ENCODE measurements around the gene ZNF385D.

Gene ZNF385D

DNA sequence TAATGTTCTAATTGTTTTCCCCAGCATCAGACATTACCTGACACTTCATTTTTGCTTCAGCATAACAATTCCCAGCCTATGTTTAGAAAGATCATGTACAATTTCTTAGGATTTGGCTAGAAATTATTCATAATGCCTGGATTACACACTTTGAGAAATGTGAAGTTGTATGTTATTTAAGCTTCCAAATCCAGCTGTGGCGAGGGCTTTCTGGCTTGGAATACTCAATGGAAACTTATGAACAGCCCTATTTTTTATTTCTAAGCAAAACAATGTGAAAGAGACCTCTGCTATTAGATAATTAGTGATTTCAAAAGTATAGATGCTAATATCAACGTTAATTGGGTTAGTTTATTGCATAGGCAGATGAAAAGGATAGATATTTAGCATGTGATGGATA is 341.6 kb downstream of the ZNF385D start:
- no peaks in the 10 kb centered on the region for H3K27me3 ChIP-seq (replicated peaks; ENCODE audit: control insufficient read depth, insufficient read depth, low read length)
- TF ChIP-seq, protein P1, sequence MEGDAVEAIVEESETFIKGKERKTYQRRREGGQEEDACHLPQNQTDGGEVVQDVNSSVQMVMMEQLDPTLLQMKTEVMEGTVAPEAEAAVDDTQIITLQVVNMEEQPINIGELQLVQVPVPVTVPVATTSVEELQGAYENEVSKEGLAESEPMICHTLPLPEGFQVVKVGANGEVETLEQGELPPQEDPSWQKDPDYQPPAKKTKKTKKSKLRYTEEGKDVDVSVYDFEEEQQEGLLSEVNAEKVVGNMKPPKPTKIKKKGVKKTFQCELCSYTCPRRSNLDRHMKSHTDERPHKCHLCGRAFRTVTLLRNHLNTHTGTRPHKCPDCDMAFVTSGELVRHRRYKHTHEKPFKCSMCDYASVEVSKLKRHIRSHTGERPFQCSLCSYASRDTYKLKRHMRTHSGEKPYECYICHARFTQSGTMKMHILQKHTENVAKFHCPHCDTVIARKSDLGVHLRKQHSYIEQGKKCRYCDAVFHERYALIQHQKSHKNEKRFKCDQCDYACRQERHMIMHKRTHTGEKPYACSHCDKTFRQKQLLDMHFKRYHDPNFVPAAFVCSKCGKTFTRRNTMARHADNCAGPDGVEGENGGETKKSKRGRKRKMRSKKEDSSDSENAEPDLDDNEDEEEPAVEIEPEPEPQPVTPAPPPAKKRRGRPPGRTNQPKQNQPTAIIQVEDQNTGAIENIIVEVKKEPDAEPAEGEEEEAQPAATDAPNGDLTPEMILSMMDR (IDR thresholded peaks at IDR 0.05; ENCODE audit: insufficient read depth, low read length, poor library complexity, severe bottlenecking), result no peak
- no peak for DNase-seq (ENCODE audit: extremely low read depth, insufficient read length)
- no peaks in the 10 kb centered on the region for H3K36me3 ChIP-seq (ENCODE audit: control insufficient read depth, insufficient read depth, low read length)
- no peak overlapping the region for H3K4me3 ChIP-seq (replicated peaks; ENCODE audit: low read depth, low read length)

DNA sequence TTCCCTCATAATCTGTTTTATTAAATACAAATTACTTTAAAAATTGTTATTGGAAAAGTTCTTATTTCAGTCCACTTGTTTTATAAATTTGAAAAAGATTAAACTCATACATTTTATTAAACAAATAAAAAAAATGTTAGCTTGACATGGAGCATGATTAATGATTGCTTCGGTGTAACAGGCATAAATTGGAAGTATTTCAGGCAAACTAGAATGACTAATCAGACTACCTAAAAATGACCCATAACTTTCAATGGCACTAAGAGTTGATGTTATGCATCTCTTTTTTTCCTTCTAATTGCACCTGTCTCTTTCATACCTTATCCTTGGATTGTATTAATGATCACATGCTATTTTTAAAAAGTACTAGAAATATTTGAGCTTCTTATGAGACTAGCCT is 343.3 kb downstream of the ZNF385D start:
- Histone ChIP-seq H3K4me3 (replicated peaks; ENCODE audit: low read depth, low read length) (no peak overlapping the region), H3K36me3 (ENCODE audit: control insufficient read depth, insufficient read depth, low read length) (no peaks in the 10 kb centered on the region), H3K27me3 (replicated peaks; ENCODE audit: control insufficient read depth, insufficient read depth, low read length) (no peaks in the 10 kb centered on the region)
- no peak for DNase-seq (ENCODE audit: extremely low read depth, insufficient read length)
- TF ChIP-seq, protein P1 (IDR thresholded peaks at IDR 0.05; ENCODE audit: insufficient read depth, low read length, poor library complexity, severe bottlenecking), result no peak

DNA sequence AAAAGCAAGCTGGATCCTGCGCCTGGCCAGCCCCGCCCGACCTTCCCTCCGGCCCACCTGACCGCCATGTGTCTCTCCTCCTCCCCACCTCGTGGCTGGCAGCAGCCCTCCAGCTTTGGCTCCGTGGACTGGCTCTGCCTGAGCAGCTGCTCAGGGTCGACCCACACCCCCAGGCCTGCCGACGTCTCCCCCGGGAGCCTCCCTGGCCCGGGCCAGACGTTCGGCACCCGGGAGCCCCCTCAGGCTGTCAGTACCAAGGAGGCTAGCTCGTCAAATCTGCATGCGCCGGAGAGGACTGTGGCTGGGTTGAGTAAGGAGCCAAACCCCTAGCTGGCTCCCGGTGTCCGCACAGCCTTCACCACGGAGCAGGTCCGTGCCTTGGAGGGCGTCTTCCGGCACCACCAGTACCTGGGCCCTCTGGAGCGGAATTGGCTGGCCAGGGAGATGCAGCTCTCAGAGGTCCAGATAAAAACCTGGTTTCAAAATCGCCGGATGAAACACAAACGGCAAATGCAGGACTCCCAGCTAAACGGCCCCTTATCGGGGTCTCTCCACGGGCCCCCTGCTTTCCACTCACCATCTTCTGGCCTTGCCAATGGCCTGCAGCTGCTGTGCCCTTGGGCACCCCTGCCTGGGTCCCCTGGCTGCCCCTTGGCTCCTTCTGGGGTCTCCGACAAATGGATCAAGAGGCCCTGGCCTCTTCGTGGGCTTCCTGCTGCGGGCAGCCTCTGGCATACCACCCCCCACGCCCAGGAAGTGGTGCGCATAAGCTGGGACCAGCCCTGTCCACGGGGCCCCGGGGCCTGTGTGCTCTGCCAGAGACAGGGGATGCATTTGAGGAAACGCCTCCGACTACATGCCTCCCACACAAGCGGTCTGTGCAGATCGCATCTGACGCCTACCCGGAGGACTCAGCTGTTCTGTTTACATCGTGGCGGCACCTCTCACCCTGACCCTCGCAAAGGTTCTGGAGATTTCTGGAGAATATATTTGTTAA is 345.0 kb downstream of the ZNF385D start:
- no peak overlapping the region for H3K4me3 ChIP-seq (replicated peaks; ENCODE audit: low read depth, low read length)
- H3K27me3 ChIP-seq (replicated peaks; ENCODE audit: control insufficient read depth, insufficient read depth, low read length), result no peaks in the 10 kb centered on the region
- TF ChIP-seq, protein P1 (IDR thresholded peaks at IDR 0.05; ENCODE audit: insufficient read depth, low read length, poor library complexity, severe bottlenecking), result no peak
- DNase-seq (ENCODE audit: extremely low read depth, insufficient read length), result no peak
- H3K36me3 ChIP-seq (ENCODE audit: control insufficient read depth, insufficient read depth, low read length), result no peaks in the 10 kb centered on the region

DNA sequence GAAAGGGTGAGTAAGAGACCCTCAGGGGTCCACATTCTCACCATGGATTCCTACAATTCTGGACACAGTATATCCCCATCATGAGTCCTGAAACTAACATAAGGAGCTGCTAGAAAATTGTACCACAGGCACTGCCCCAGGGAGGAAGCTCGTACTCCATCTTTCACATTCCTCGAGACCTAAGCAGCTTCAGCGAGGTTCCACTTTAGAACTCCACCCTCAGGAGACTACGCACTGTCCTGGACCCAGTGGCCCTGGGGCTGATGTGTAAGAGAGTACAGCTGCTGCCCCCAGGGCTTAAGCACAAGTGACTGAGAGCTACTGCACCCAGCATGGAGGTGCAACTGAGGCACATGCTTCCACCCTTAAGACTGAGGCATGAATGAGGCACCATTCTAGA is 352.5 kb downstream of the ZNF385D start:
- DNase-seq (ENCODE audit: extremely low read depth, insufficient read length), result no peak
- H3K36me3 ChIP-seq (ENCODE audit: control insufficient read depth, insufficient read depth, low read length), result no peaks in the 10 kb centered on the region
- no peak overlapping the region for H3K4me3 ChIP-seq (replicated peaks; ENCODE audit: low read depth, low read length)
- H3K27me3 ChIP-seq (replicated peaks; ENCODE audit: control insufficient read depth, insufficient read depth, low read length), result no peaks in the 10 kb centered on the region
- TF ChIP-seq, protein P1 (IDR thresholded peaks at IDR 0.05; ENCODE audit: insufficient read depth, low read length, poor library complexity, severe bottlenecking), result no peak

DNA sequence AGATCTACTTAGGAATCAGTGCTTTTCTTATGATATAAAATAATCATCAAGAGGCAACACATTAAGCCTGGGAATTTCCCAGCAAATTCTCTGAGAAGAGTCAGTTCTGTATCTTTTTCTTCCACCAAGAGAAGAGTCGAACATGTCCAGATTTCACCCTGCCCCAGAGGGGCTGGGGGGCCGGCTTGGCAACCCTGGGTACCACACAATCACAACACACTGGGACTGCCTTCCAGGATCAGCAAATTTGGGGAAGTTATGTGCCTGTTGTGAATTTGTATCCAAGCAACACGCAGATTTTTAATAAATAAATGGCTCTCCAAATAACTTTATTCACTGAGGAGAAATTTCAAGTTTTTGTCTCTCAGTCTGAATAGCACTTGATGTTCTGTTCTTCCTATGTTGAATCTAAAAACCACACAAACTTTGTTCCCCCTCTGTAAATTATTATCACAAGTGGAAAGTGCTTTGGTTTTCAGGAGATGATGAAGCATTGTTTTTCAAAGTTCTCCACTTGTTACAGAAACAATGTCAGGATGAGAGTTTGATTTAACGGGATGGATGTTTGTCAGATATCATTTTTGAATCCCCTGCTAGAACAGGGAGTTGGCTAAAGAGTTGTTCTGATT is 357.2 kb downstream of the ZNF385D start:
- Histone ChIP-seq H3K36me3 (ENCODE audit: control insufficient read depth, insufficient read depth, low read length) (no peaks in the 10 kb centered on the region), H3K27me3 (replicated peaks; ENCODE audit: control insufficient read depth, insufficient read depth, low read length) (no peaks in the 10 kb centered on the region), H3K4me3 (replicated peaks; ENCODE audit: low read depth, low read length) (no peak overlapping the region)
- no peak for DNase-seq (ENCODE audit: extremely low read depth, insufficient read length)
- TF ChIP-seq, protein P1 (IDR thresholded peaks at IDR 0.05; ENCODE audit: insufficient read depth, low read length, poor library complexity, severe bottlenecking), result no peak

All from GM06990 (cell line).